ENCODE measurements around the gene ARHGAP31. TPM values are rescaled to one million over a fixed set of nuclear protein-coding genes. Genes with fewer than 3 reads are reported as not detected.

The ARHGAP31 gene
- total and polyA plus RNA-seq, 2 of the 8 experiments (the other 6 are each of a cell fraction or from before 2014, with no cell fraction given), result 1.1 to 7.6 TPM

DNA sequence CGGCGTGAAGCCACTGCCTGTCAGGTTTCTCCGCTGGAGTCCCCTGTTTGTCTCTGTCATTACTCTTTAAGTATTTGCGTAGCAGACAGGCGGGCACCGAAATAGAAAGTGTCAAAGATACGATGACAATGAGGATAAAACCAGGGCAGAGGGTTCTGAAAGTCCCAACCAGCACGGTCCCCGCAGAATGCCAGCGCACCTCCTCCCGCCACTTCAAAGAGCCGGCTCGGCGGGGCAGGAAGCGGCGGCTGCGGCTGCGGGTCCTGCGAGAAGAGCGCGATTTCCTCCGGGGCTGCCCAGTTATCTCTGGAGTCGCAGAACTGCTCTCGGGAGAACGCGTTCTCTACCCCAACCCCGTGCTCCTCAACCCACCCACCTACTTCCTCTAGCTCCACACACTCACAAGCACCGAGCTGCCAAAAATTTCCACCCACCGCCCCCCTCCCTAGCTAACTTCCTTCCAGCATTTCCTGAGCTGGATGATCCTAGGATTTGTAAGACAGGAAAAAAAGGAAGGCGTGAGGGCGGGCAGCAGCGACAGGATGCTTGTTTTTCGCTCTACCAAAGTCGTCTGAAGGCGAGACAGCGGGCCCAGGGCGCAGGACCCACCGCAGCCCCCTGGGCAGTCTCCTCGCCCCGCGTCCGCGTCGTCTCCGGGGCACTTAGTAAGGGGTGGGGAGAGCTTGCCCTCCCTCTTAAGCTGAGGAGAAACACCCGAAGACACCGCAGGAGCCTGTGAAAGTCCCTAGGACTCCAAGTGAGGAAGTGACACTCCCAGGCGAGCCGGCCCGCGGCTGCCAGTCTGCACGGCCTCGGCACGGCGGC is at the start of gene ARHGAP31 (continued):
- TF ChIP-seq MAX (IDR thresholded peaks at IDR 0.05) (0 out of 2 replicates have a peak, but pooled peaks have one; percentile 5), JUND (IDR thresholded peaks at IDR 0.05; ENCODE audit: low read length) (no peak), KDM5A (IDR thresholded peaks at IDR 0.05; ENCODE audit: low read length) (no peak), TBP (IDR thresholded peaks at IDR 0.05; ENCODE audit: low read depth, low read length) (0 out of 2 replicates have a peak, but pooled peaks have one; percentile 4), CHD1 (IDR thresholded peaks at IDR 0.05; ENCODE audit: low read depth, low read length) (no peak), EP300 (IDR thresholded peaks at IDR 0.05; ENCODE audit: borderline replicate concordance in 1 of 2, low read depth in 2 of 2, low read length in 2 of 2) (no peak), PHF8 (conservative IDR thresholded peaks at IDR 0.05; ENCODE audit: low read depth, low read length) (no peak), KDM4A (IDR thresholded peaks at IDR 0.05; ENCODE audit: low read depth, low read length, severe bottlenecking) (peak; percentile 89), ASH2L (IDR thresholded peaks at IDR 0.05; ENCODE audit: low read length) (peak; percentile 92), POLR2AphosphoS5 (IDR thresholded peaks at IDR 0.05; ENCODE audit: low read depth, low read length) (no peak), SUZ12 (IDR thresholded peaks at IDR 0.05; ENCODE audit: low read length) (peak; percentile 53), SRF (IDR thresholded peaks at IDR 0.05; ENCODE audit: low read depth, low read length) (no peak), EGR1 (IDR thresholded peaks at IDR 0.05; ENCODE audit: borderline replicate concordance, low read depth, low read length) (no peak), RNF2 (IDR thresholded peaks at IDR 0.05; ENCODE audit: borderline replicate concordance, low read depth, low read length, missing control alignments, poor library complexity, severe bottlenecking) (peak; percentile 31), JUN (IDR thresholded peaks at IDR 0.05; ENCODE audit: low read depth, low read length) (no peak), SAP30 (IDR thresholded peaks at IDR 0.05; ENCODE audit: insufficient read depth, insufficient replicate concordance, low read length) (peak; percentile 61), CBX8 (IDR thresholded peaks at IDR 0.05; ENCODE audit: borderline replicate concordance, low read depth, low read length) (no peak), EZH2 (IDR thresholded peaks at IDR 0.05; ENCODE audit: low read depth, low read length, severe bottlenecking) (peak; percentile 64)

Data from H1 (cell line).